GM12873 (cell line): ENCODE measurements around the gene ADM2.

Source experiments
- TF ChIP-seq, protein P1 (sequence below): IDR thresholded peaks from 2 replicates; pipeline ENCODE4 v1.5.1; 2012; ENCODE audit warnings: low read depth, mild to moderate bottlenecking, moderate library complexity, low read length, control low read depth; ENCODE audit not compliant: insufficient read depth; ENCODE audit errors: missing control alignments

The ADM2 gene

DNA sequence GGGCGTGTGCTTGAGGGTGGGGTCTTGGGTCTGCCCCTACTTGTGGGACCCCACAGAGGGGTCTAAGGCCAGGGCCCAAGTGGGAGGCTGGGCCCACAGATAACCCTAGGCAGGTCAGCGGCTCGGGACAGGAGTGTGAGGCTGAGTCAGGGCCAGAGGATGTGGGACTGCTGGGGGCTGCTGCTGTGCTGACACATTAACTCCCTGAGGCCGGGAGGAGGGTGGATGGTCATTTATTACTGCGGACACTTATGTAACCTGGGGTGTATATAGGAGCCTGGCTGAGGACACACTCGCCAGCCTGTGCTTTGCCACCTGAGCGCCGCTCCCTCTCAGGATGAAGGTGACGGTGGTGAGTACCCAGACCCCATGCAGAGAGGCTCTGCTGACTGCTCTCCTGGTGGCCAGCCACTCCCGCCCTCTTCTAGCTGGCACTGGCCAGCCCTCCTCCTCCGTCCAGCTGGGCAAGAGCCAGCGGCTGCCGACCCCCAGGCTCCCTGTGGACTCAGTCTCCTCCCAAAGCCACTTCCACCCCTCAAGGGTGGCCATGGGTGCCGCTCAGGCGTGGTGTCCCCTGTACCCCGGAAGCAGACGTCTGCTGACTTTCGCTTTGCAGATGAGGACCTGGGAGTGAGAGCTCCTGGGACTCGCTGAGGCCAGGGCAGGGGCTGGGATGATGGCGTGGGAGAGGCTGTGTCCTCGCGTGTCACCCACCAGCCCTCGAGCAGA is 5.4 kb downstream of the ADM2 start, which contains the start of gene MIOX:
Gene MIOX (plus strand): TSS at position 299 of the 729 bp plus-strand sequence. CDS start 39 bp downstream, at position 338.
- TF ChIP-seq, protein P1, sequence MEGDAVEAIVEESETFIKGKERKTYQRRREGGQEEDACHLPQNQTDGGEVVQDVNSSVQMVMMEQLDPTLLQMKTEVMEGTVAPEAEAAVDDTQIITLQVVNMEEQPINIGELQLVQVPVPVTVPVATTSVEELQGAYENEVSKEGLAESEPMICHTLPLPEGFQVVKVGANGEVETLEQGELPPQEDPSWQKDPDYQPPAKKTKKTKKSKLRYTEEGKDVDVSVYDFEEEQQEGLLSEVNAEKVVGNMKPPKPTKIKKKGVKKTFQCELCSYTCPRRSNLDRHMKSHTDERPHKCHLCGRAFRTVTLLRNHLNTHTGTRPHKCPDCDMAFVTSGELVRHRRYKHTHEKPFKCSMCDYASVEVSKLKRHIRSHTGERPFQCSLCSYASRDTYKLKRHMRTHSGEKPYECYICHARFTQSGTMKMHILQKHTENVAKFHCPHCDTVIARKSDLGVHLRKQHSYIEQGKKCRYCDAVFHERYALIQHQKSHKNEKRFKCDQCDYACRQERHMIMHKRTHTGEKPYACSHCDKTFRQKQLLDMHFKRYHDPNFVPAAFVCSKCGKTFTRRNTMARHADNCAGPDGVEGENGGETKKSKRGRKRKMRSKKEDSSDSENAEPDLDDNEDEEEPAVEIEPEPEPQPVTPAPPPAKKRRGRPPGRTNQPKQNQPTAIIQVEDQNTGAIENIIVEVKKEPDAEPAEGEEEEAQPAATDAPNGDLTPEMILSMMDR, result no peak

DNA sequence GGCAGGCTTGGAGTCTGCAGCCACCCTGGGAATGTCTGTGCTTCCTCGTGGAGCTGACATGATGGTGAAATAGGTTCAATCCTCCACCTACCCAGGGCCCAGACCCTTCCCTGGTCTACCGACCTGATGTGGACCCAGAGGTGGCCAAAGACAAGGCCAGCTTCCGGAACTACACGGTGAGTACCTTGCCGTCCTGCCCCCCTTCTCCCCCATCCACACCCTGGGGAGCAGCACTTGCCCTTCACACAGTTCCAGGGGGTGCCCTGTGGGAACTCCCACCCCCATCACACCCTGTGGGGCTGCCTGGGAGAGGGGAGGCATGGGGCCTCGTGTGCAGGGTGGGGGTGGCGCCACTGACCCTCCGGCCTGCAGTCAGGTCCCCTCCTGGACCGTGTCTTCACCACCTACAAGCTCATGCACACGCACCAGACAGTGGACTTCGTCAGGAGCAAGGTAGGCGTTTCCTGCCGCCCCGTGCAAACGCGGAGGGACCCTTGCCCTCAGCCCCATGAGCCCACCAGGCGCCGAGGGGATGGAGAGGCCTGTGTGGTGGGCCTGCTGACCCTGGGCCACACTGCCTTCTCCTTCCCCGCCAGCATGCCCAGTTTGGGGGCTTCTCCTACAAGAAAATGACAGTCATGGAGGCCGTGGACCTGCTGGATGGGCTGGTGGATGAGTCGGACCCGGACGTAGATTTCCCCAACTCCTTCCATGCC is 6.1 kb downstream of the ADM2 start:
- TF ChIP-seq, protein P1, result no peak

DNA sequence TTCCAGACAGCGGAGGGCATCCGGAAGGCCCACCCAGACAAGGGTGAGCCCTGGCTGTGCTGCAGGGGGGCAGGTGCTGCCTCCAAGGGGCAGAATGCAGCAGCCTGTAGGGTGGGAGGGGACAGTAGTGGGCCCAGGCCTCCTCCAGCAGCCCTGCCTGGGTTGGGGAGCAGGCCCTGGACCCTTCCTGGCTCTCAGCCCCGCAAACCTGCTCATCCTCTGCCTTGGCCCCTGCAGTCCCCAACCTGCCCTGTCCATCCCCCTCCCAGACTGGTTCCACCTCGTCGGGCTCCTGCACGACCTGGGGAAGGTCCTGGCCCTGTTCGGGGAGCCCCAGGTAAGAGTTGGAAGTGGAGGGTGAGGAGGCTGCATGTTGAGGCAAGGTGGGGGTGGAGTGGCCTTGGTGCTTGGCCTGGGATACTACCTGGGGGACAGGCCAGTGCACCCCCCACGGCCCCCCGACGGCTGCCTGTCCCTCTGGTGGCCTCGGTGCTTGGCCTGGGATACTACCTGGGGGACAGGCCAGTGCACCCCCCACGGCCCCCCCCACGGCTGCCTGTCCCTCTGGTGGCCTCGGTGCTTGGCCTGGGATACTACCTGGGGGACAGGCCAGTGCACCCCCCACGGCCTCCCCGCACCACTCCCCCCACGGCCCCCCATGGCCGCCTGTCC is 6.8 kb downstream of the ADM2 start:
- TF ChIP-seq, protein P1, result no peak

DNA sequence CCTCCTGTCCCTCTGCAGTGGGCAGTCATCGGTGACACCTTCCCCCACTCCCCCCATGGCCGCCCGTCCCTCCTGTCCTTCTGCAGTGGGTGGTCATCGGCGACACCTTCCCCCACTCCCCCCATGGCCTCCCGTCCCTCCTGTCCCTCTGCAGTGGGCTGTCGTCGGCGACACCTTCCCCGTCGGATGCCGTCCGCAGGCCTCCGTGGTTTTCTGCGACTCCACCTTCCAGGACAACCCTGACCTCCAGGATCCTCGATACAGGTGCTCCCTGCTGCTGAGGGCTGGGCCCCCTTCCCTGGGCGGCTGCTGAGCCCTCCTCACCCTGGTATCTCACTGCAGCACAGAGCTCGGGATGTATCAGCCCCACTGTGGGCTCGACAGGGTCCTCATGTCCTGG is 7.5 kb downstream of the ADM2 start:
- TF ChIP-seq, protein P1, result no peak

DNA sequence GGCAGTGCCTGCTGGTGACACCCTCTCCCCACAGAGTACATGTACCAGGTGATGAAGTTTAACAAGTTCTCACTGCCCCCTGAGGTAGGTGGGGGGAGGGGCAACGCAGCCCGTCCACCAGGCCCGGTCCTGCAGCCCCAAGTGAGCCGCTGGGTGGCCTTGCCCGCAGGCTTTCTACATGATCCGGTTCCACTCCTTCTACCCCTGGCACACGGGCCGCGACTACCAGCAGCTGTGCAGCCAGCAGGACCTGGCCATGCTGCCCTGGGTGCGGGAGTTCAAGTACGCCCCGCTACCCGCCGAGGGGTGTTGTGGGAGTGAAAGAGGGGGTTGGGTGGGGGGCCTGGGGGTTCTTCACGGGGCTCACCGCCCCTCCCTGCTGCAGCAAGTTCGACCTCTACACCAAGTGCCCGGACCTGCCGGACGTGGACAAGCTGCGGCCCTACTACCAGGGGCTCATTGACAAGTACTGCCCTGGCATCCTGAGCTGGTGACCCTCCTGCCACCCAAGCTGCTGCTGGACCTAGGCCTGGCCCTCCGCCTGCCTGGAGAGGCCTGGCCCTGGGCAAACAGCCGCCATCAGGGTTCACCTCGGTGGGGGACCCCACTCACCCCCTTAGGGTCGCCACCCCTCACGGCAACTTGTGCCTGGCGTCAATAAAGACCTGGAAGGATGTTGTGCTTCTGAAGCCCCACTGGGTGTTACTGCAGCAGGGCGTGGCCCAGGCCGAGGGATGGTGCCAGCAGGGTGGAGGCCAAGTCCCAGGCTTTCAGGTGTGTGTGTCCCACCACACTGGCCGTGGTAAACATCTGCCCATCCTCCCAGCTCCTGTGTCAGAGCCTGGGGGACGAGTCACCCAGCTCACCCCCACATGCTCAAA is 8.3 kb downstream of the ADM2 start:
- TF ChIP-seq, protein P1, result no peak

GRCh38 chr22:50490531-50491308 is 9.4 kb downstream of the ADM2 start:
- TF ChIP-seq, protein P1, result no peak
